Stomach (tissue), 4 donors: ENCODE measurements around the gene CARD19.

Experiments
- POLR2A ChIP-seq, 4 donors: fragments of 450-650 bp; IDR thresholded peaks; one replicate each; pipeline ENCODE4 v1.6.1; 2016; ENCODE audit warnings: antibody characterized with exemption in 4 of 4, control low read depth in 2 of 4, mild to moderate bottlenecking in 1 of 4, moderate library complexity in 1 of 4
- POLR2AphosphoS5 ChIP-seq, 3 donors: sonication (generic); formaldehyde crosslinking; IDR thresholded peaks; one replicate each; pipeline ENCODE4 v1.6.1; 2016; ENCODE audit warnings: antibody characterized with exemption in 3 of 3
- TF ChIP-seq, protein P1 (sequence below), 7 experiments: fragments of 450-650 bp in 4 of 7; fragments of 200-600 bp in 3 of 7; sonication (generic) in 3 of 7; IDR thresholded peaks; one replicate each; pipeline ENCODE4 v1.5.1; 2016 to 2019; ENCODE audit warnings: antibody characterized with exemption in 7 of 7, control low read depth in 2 of 7, mild to moderate bottlenecking in 1 of 7

DNA sequence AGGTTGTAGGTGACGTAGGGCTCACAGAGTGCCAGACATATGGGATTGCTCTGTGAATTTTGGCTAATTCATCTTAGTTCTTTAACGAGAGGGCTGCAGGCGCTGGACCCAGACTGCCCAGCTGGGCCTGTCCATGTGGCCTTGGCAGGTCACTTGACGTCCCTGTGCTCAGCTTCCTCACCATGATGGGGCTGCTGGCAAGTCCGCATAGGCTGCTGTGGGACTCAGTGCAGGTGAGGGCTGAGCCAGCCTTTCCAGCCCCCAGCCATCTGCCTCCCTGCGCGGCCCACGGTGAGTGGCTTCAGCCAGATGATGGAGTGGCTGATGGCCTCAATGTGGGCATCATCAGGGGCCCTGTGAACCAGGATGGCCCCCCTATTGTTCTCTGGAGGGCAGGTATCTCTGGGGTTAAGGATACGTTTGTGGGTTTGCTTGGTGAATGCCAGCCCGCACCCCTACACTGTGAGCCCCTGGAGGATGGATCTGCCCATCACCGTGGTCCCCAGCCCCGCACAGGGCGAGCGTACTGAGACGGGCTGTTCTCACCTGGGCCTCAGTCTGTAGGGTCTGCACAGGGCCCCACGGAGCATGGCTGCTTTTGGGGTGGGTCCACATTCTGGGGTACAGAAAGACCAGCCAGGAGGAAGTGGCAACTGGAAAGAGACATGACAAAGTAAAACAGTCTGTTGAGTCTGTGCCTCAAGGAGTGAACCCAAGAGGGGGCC is 3.7 kb downstream of the CARD19 start:
- TF ChIP-seq POLR2AphosphoS5 (IDR thresholded peaks at IDR 0.05) = no peak
- TF ChIP-seq, protein P1, sequence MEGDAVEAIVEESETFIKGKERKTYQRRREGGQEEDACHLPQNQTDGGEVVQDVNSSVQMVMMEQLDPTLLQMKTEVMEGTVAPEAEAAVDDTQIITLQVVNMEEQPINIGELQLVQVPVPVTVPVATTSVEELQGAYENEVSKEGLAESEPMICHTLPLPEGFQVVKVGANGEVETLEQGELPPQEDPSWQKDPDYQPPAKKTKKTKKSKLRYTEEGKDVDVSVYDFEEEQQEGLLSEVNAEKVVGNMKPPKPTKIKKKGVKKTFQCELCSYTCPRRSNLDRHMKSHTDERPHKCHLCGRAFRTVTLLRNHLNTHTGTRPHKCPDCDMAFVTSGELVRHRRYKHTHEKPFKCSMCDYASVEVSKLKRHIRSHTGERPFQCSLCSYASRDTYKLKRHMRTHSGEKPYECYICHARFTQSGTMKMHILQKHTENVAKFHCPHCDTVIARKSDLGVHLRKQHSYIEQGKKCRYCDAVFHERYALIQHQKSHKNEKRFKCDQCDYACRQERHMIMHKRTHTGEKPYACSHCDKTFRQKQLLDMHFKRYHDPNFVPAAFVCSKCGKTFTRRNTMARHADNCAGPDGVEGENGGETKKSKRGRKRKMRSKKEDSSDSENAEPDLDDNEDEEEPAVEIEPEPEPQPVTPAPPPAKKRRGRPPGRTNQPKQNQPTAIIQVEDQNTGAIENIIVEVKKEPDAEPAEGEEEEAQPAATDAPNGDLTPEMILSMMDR (IDR thresholded peaks at IDR 0.05) = no peak
- TF ChIP-seq POLR2A (IDR thresholded peaks at IDR 0.05) = no peak
